ENCODE data around the gene FAM120B.
"Not testable (repeated sequence)": the region's sequence is repeated elsewhere in the genome, so short reads cannot be mapped to it uniquely, and the experiment has no call there.

The FAM120B gene, protein sequence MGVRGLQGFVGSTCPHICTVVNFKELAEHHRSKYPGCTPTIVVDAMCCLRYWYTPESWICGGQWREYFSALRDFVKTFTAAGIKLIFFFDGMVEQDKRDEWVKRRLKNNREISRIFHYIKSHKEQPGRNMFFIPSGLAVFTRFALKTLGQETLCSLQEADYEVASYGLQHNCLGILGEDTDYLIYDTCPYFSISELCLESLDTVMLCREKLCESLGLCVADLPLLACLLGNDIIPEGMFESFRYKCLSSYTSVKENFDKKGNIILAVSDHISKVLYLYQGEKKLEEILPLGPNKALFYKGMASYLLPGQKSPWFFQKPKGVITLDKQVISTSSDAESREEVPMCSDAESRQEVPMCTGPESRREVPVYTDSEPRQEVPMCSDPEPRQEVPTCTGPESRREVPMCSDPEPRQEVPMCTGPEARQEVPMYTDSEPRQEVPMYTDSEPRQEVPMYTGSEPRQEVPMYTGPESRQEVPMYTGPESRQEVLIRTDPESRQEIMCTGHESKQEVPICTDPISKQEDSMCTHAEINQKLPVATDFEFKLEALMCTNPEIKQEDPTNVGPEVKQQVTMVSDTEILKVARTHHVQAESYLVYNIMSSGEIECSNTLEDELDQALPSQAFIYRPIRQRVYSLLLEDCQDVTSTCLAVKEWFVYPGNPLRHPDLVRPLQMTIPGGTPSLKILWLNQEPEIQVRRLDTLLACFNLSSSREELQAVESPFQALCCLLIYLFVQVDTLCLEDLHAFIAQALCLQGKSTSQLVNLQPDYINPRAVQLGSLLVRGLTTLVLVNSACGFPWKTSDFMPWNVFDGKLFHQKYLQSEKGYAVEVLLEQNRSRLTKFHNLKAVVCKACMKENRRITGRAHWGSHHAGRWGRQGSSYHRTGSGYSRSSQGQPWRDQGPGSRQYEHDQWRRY

DNA sequence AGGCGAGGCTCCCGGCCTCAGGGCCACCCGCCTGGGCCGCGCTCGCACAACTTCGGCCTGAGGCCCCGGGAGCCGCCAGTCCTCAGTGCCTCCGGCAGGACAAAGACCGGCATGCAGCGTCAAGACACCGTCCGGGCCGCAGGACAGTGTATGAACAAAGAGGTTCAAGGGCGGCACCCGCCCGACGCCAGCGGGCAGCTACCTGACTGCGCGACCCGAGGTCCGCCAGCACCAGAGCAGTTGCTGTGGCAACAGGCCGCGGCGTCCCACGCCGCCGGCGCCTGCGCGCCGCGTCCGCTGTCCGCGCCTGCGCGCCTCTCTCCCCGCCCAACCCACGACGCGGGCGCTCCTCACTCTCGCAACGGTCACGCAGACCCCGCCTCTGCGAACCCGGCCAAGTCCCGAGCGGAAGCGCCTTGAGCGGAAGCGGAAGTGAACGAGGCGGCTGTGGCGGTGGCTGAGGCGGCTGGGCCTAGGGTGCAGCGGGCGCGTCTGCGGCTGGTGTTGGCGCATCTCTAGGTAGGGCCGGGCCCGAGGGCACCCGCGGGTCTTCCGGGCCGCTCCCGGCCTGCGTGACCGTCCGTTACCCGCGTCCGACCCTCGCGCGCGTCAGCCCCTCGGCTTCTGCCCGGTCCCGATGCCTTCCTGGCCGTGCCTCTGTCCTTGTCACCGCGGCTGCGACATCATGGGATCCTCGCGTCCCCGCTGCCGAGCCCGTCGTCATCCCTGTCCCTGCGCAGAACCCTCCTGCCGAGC lies at the start of gene FAM120B:
FAM120B (plus strand) TSS at position 435 of the 756 bp plus-strand sequence. CDS start 10,633 bp downstream, outside the sequence.
- peak; percentile 74 to 94 for DNase-seq

DNA sequence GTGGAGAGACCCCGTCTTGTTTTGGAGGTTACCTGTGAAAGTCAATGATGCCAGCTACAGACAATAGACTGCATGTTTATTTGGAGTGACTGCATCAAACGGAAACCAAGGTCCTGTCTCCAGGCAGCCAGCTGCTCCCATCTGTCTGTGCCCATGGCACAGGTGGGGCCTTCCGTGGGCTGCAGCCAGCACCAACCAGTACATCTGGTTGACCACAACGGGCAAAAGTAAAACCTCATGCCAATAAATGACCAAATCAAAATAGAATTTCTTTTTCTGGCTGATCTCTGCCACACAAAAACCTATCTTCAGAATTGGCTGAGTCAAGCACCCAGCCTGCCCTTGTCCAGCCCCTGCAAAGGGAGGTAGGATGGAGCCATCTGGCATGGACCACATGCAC lies 49.2 kb upstream of the FAM120B start:
- DNase-seq, result no peak

GRCh38 chr6:170258407-170258806 lies 48.2 kb upstream of the FAM120B start:
- DNase-seq, result no peak

DNA sequence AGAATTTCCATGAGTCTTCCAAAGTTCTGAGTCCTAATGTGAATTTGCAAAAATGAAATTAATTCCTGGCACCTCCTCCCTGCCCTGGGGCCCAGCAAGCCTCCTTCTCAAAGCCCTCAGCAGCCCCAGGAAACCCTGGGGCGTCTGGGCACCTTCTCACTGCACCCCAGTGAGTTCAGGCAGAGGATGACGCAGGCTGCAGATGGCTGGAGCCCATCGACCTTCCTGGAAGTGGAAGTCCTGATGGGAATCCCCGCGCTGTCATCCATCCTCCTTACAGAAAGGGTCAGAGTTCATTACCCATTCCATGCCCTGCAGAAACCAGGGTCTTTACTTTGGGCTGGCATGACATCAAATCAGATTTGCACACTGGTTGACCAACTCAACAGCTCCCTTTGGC lies 47.3 kb upstream of the FAM120B start:
- no peak for DNase-seq

DNA sequence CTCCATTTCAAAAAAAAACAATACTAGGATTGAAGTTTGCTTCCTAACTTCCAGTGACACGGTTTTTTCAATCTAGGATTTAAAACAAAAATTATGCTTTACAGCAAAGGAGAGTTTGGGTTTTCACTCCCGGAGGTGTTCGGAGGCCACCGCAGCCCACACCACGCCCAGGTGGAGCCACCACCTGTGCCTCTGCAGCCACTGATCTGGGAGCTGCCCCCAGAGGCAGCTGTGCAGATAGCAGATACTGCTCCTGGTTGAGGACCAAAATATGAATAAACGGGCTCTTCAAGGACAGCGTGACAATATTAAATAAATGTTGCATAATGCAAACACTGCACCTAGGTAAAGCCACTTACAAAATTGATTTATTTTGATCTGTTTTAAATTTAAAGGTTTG lies 45.9 kb upstream of the FAM120B start:
- no peak for DNase-seq

DNA sequence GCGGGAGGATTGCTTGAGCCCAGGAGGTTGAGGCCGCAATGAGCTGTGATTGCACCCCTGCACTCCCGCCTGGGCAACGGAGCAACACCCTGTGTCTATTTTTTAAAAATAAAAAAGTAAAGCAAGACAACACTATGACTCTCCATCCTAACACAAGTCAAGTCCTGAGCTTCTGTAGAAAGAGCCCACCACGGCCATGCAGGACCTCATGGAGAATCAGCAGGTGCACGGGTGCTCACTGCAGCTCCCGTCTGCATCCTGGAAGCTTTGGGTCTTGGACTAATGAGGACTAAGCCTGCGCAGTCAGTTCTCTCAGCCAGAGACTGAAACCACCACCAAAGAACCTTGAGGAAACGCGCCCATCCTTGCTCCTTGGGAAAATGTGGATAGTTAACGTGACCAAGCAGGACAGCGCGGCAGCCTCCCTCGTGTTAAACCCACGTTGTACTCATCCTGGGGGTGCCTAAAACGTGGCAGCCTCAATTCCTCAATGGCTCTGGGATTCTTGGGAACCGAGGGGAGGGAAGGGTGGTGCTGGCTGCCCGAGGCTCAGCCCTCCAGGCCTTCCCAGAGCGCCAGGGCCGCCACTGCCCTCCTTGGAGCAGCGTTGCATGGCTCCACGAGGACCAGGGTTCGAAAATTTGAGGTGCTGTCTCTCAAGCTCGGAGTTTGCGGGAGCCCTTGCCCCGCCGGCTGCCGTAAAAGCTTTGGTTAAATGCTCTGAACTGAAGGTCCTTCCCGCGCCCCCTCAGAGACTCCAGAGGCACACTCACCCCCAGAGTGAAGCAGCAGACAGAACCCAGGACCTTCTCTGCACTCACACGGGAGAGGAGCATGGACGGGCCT lies 44.7 kb upstream of the FAM120B start:
- no peak for DNase-seq

DNA sequence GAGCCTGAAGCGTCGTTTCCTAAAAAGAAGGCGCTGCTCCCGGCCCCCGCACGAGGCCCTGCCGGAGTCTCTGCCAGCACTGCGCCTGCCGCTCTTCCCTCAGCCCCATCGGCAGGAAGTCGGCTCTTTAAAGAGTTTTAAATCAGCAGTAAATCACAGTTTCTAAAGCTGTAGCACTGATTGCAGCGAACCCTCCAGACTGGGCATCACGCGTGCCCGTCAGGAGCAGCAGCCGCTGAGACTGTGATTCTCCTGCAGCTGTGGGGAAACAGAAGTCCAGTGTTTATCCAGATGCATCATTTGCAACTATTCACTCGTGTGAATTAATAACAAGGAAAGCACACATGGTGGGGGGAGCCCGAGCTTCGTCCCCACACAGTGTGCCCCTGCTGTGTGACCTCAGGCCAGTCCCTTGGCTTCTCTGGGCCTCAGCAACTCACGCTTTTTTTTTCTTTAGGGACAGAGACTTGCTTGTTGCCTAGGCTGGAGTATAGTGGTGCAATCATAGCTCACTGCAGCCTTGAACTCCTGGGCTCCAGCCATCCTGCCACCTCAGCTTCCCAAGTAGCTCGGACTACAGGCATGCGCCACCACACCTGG lies 44.0 kb upstream of the FAM120B start:
- no peak for DNase-seq

DNA sequence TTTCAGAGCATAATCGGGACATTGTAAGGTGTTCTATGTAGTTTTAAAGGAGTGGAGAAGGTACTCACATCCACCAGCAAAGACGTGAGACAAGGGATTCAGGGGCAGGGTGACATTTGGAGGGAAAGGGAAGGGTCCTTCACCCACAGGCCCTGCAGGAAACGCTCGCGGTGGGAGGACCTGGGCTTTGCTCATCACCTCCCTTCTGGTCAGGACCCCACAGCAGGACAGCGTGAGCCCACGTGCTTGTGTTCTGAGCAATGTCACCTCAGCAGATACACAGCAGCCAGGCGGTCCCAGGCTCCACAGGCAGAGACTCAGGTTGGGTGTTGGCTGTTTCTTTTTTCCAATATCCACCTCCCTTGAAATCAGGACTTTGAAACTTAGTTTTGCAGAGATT lies 43.1 kb upstream of the FAM120B start:
- no peak for DNase-seq

- DNase-seq, result no peak
Measured at GRCh38 chr6:170264086-170264485, 42.5 kb upstream of the FAM120B start.

DNA sequence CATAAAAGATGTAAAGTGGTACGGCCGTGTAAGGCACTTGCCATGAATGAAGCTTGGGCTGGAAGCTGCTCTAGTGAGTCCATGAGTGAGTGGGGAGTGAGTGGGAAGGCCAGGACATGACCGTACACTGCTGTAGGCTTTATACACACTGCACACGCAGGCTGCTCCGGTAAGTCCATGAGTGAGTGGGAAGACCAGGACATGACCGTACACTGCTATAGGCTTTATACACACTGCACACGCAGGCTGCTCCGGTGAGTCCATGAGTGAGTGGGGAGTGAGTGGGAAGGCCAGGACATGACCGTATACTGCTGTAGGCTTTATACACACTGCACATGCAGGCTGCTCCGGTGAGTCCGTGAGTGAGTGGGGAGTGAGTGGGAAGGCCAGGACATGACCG lies 41.9 kb upstream of the FAM120B start:
- not testable (repeated sequence) for DNase-seq

GRCh38 chr6:170265655-170266054 lies 40.9 kb upstream of the FAM120B start:
- DNase-seq, result no peak

DNA sequence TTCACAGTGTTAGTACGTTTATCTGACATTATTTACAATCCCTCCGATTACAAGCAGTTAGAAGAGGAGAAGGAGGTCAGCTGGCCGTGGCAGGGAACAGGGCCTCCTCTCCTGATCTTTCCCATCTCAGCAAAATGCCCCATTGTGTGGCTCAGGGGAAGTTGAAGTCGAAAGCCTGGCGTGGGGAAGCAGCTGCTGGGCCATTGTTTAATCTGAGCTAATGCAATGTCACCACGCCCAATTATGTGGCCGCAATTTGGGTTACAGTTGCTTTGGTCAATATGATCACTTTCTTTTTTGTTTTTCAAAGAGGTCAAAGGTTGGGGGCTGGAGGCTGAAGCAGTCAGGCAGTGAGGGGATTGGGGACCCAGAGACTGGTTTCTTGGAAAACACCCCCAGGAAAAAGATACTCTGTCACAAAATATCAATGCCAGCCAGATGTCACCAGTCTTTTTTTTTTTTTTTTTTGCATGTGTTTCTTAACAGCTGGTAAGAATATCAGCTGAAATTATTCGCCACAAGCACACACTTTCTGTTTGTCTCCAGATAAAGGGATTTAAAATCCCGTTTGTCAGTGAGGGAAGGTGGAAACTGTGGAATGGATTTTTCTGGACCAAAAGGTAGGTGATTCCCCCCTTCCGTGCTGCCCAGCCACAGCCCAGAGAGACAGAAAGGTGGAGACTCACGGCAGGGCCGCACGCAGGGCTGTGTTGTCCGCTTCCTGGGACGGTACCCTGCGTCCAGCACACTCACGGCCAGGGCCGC lies 40.3 kb upstream of the FAM120B start:
- no peak for DNase-seq

DNA sequence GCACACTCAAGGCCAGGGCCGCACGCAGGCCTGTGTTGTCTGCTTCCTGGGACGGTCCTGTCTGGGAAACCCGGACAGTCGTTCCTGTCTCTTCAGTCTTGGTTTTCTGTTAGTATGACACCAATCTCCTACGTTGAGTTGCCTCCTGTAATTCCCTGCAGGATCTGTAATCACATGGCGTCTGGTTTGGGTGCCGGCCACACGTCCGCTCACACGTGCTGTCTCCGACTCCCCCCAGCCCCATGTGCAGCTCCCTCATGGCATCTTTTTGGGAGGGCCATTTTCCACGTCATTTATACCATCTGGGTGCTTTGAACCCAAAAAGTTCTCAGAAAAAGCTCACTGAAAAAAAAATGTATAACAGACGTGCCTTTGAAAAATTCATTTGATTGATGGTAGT lies 38.9 kb upstream of the FAM120B start:
- DNase-seq, result no peak

DNA sequence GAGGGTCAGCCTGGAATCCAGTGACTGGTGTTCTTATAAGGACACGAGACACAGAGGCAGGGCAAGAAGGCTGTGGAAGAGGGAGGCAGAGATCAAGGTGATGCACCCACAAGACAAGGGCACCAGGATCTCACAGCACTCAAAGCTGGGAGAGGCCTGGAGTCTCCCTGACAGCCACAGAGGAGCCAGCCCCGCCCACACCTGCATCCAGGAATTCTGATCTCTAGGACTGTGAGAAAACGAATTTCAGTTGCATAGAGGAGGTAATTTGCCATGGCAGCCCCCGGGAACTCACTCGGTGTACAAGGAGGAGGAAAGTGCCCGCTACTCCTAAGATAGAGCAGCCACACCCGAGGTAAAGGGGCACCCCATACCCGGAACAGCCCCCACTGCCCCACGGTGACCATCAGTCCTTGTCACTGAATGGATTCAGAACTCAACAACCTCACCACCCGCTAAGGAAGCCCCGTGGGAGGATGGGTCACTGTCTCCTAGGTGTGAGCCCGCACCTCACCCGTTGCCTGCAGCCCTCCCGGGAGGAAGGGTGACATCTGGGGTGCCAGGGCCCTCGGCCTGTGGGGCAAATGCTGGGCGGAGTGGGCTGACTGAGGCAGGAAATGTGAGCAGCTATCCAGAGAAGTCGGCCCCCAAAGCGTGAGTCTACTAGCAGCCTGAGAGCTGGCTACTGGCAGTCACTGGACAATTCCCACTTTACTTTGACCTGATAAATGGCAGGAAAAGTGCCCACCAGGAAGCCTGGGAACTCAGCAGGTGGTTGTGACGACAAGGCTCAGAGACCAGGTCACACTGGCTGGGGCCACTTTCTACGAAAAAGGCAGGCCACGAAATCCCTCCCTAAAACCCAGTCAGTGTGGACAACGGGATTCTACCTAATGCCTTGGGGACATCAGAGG lies 38.1 kb upstream of the FAM120B start:
- no peak for DNase-seq

DNA sequence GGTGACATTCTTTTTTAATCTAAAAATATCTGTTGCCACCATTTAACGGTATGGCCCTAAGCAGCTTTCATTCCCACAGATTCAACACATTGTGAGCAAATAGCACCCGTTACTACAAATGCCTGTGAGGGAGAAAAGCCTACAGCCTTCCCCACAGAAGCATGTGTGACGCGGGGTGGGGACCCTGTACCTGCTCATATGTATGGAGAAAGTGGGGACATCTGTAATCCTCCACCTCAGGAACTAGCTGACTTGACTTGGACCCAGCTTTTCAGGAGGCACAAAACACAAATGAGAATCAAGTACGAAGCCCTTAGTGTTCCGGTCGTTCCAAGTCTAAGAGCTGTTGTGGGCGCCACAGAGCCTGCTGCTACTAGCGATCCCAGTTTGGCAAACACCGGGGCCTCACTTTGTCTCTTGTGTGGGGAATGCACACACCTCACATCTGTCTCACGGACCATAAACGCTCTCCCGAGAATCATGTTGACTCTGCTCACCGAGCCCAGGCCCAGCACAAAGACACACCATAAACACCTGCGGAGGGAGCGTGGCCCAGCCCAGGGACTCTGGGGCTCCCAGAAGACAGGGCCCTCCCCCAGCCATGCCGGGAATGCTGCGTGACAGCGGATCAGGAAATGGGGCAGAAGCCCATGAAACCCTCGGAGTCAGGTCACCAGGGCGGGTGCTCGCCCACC lies 37.3 kb upstream of the FAM120B start:
- DNase-seq, result no peak

GRCh38 chr6:170269846-170270541 lies 36.6 kb upstream of the FAM120B start:
- no peak for DNase-seq

DNA sequence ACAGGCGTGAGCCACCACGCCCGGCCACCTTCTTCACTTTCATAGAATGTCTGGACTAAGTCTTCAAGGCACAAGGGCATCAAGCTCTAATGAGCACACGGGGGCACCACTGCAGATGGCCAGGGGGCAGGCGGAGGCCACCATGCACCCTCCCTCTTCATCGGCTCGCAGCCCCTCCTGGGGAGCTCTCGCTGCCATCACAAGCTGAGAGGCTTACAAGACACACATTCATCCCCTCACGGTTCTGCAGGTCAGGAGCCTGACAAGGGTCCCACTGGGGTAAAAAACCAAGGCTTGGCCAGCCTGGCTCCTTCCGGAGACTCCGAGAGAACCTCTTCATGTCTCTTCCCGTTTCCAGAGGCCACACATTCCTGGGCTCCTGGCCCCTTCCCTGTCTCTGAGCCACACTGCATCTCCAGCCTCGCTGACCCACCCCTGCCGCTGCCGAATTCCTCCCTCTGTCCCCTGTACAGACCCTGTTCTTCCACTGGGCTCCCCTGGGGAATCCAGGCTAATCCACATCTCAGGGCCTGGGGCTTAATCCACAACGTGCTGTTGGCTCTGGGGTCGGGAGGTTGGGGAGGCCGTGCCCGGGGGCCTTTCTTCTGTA lies 35.5 kb upstream of the FAM120B start:
- DNase-seq, result no peak

GRCh38 chr6:170271771-170272314 lies 34.7 kb upstream of the FAM120B start:
- DNase-seq, result no peak
